GM12865 (cell line): Measurements from ENCODE around the gene PYGL.

ENCODE experiments used
- DNase-seq: peaks from one replicate; pipeline ENCODE4 v3.0.0; 2010; ENCODE audit warnings: low read depth
- H3K4me3 ChIP-seq: 2 replicates; pipeline ENCODE4 v1.5.1; 2011; ENCODE audit warnings: mild to moderate bottlenecking, low read depth, low read length, control low read depth
- CTCF ChIP-seq: IDR thresholded peaks from 2 replicates; pipeline ENCODE4 v1.5.1; 2011; ENCODE audit warnings: low read length, control low read depth, low read depth, inconsistent platforms; ENCODE audit not compliant: insufficient read depth; ENCODE audit errors: missing control alignments

PYGL gene

DNA sequence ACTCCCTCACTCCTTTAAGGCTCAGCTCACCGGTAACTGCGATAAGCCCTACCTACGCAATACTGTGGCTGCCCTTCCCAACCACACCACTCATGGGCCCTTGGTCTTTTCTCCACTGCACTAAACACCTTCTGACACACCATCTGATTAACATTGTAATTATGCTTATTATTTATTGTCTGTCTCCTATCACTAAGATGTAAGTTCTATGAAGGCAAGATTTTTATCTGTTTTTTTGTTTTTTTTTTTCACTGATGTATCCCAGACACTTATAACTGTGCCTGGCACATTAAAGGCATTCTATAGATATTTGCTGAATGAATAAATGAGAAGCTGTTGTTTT, 34.2 kb upstream of the PYGL start:
- H3K4me3 ChIP-seq = no peak overlapping the region
- no peak for TF ChIP-seq CTCF
- no peak for DNase-seq

DNA sequence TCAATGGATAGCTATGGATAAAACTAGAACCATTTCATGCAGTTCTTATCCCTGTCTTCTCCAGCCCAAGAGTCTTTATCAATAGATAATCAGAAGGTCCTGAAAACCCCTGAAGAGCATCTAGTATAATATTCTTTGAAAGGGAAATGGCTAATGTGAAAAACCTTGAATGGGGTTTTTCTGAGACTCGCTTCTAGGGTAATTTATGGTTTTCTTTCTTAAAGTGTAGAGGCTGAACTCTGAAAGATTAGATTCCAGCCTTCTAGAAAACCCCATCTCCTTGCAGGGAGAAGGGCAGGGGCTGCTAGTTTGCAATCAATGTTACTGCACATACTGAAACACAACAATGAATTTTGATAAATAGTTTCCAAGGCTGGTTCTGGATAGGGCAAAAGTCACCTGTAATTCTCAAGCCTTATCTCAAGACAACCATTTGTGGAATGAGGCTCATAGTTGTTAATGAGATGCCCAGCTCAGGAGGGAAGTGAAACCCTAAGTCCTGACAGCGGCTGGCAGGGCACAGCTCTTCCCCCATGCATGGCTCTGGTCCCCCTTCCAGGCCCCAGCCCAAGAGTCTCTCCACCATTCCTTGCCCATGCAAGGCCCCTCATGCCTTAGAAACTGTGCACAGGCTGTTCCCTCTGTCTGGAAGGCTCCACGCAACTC, 33.7 kb upstream of the PYGL start:
- H3K4me3 ChIP-seq = no peak overlapping the region
- DNase-seq = peak; percentile 39
- no peak for TF ChIP-seq CTCF

DNA sequence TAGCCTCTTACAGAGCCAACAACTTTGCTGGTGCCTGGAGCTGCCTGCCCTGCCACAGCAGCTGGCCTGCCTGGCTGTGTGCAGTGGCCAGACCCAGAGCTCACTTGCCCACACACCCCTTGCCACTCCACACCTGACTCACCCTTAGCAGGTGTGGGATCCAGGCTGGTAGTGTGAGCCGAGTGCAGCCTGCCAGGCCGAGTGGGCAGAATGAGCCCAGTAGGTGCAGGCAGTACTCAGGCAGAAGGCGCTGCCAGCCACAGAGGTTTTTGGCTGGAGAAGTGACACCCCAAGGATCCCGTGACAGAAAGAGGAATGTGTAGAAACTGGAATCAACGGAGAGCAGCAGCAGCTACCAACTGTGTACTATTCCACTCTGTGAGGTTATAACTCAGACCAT, 29.8 kb upstream of the PYGL start:
- TF ChIP-seq CTCF = no peak
- no peak overlapping the region for H3K4me3 ChIP-seq
- no peak for DNase-seq

DNA sequence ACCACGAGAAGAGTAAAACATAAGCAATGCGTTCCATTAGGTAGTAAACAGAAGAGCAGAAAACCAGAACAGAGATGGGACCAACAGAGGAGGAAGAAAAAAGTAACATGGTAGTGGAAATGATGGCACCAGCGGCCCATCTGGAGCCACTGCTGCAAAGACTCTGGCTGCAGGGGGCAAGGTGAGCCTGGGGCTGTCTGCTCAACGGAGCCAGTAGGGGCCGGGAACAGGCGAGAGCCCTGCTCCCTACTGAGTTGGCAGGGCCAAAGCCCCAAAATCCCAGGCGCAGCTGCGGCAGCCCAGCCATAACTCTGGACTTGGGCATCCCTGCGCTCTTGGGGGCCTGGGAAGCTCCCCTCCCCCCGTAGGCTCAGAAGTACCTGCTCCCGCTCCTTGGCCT, 28.5 kb upstream of the PYGL start:
- no peak for DNase-seq
- no peak overlapping the region for H3K4me3 ChIP-seq
- TF ChIP-seq CTCF = no peak

- no peak for DNase-seq
- no peak for TF ChIP-seq CTCF
- H3K4me3 ChIP-seq = no peak overlapping the region
Measured at GRCh38 chr14:50970886-50971781, 26.9 kb upstream of the PYGL start.

- TF ChIP-seq CTCF = no peak
- no peak overlapping the region for H3K4me3 ChIP-seq
- no peak for DNase-seq
Measured at GRCh38 chr14:50967790-50968189, 23.5 kb upstream of the PYGL start.
